Posterior vena cava (tissue), 2 donors: ENCODE measurements around the gene GUCY1A1. TPM values are rescaled to one million over a fixed set of nuclear protein-coding genes. Genes with fewer than 3 reads are reported as not detected.

Source experiments
- DNase-seq: peaks from one replicate; pipeline ENCODE4 v3.0.0-alpha.2; 2020; ENCODE audit warnings: low spot score
- intact Hi-C, 2 donors: fragments of 100-400 bp; cut with DNase I; formaldehyde crosslinking; loops; one replicate each; pipeline versions ENCODE4 v1.14.1 to v1.14.2; 2022 to 2023
- total RNA-seq, 2 donors: library from RNA; stranded (reverse); fragmentation: NEBNext Ultra II Directional; extraction: Animal tissue kit (Norgen Biotek cat#: 25700); gene quantifications; one replicate each; pipeline ENCODE4 v1.2.1, GENCODE V29; 2021
- donor health status: DM: yes; HTN: yes; CAD: no.
- donor health status: DM: yes; HTN: yes; CAD: no.

GUCY1A1 gene
- total RNA-seq, 2 donors from 2014 or later = 88.1 to 108 TPM

DNA sequence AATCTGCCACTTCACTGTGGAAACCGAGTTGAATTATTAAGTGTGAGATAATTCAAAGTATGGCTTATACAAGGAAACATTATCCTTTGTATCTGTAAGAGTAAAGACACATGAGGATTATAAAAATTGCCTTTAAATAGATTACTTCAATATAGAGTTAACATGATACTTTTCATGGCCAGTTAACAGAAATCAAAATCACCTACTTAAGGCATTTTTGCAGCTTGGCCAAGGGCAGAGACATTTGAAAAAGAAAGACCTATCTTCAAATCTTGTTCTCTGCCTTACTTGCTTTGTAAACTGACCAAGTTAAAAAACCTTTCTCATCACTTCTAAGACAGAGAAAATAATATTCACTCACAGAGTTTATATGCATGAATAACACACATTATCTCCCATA lies 47.3 kb downstream of the GUCY1A1 start:
- intact Hi-C loops = no loop called here
- DNase-seq = no peak

DNA sequence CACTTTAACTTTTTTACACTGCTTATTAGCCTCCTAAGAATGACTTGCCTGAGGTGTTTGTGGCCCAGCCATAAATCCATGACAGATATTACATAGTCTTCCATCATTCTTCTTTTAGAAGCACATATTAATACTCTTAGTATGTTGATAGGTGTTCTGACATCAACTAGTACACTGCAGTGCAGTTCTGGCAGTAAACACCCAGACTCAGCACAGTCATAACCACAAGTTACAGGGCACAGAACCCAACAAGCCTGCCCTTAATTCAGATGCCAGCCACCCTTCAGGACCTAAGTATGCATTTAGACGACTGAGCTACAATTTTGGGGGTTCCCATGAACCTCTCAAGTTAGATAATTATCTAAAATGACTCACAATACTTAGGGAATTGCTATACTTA lies 55.7 kb downstream of the GUCY1A1 start:
- no peak for DNase-seq
- intact Hi-C loops = no loop called here

DNA sequence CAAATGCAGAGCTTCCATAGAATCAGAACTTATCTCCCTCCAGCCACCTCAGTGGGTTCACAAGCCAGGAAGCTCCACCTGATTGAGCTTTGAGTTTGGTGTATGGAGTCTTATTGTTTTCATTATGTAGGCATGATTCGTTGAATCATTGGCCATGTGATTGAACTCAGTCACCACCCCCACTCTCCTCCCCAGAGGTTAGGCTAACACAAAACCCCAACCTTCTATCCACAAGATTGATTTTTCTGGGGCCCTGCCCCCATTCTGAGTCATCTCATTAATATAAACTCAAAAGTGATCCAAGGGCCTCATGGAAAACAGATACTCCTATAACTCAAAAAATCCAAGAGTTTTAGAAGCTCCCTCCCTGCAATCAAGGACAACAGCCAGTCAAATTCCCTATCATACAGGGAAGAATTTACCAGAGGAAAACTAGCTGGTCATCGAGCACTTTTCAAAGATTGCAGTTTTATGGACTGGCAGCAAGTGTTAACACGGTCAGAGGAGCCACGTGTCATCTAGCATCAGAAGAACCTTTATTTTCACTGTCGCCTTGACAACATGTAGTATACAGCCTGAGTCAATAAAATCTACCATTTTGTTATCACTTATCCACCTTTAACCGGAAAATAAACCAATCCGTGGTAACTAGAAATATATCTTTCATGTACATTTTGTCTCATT lies 56.3 kb downstream of the GUCY1A1 start:
- no peak for DNase-seq
- intact Hi-C loops = no loop called here

GRCh38 chr4:155724731-155725130 lies 58.1 kb downstream of the GUCY1A1 start:
- intact Hi-C loops = no loop called here
- DNase-seq = no peak

DNA sequence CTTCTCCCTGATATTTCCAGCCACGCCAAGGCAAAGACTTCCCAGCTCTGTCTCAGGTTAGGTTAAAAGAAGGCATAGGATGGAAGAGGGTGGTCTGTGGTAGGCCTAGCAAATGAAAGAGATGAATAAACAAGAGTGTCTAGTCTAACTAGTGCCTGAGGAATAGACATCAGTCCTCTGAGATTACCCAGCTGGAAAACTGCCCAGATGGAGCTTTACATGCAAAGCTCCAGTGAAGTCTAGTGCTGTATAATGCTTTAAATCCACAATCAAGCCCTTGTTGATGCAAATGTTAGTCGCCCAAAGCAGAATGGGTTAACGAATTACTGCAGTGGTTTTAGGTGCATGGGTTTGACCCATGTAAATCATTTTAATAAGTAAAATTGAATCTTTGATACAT lies 67.4 kb downstream of the GUCY1A1 start:
- no peak for DNase-seq
- intact Hi-C loops = no loop called here

- DNase-seq = no peak
- intact Hi-C loops = no loop called here
These were observed 68.3 kb downstream of the GUCY1A1 start for GRCh38 chr4:155734951-155735350.

GRCh38 chr4:155735496-155735895 lies 68.8 kb downstream of the GUCY1A1 start:
- intact Hi-C loops = no loop called here
- DNase-seq = no peak

- no peak for DNase-seq
- intact Hi-C loops = no loop called here
These were observed 71.9 kb downstream of the GUCY1A1 start for GRCh38 chr4:155738548-155738947.

DNA sequence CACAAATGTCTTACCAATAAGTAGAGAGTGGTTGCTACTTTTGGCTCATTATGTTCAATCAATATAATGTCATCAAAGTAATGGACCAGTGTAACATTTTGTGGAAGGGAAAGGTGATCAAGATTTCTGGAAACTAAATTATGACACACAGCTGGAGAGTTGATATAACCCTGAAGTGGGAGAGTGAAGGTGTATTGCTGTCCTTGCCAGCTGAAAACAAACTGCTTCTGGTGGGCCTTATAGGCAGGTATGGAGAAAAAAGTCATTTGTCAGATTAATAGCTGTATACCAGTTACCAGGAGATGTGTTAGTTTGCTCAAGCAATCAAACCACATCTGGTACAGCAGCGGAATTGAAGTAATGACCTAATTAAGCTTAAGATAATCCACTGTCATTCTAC lies 74.9 kb downstream of the GUCY1A1 start:
- intact Hi-C loops = no loop called here
- no peak for DNase-seq

- intact Hi-C loops = no loop called here
- DNase-seq = no peak
These were observed 75.8 kb downstream of the GUCY1A1 start for GRCh38 chr4:155742310-155743015.

GRCh38 chr4:155745984-155746383 lies 79.3 kb downstream of the GUCY1A1 start:
- no peak for DNase-seq
- intact Hi-C loops = no loop called here

- DNase-seq = no peak
- intact Hi-C loops = no loop called here
These were observed 81.4 kb downstream of the GUCY1A1 start for GRCh38 chr4:155748039-155748438.

GRCh38 chr4:155749041-155749440 lies 82.4 kb downstream of the GUCY1A1 start:
- intact Hi-C loops = no loop called here
- DNase-seq = no peak

GRCh38 chr4:155751569-155751968 lies 84.9 kb downstream of the GUCY1A1 start:
- no peak for DNase-seq
- intact Hi-C loops = no loop called here

DNA sequence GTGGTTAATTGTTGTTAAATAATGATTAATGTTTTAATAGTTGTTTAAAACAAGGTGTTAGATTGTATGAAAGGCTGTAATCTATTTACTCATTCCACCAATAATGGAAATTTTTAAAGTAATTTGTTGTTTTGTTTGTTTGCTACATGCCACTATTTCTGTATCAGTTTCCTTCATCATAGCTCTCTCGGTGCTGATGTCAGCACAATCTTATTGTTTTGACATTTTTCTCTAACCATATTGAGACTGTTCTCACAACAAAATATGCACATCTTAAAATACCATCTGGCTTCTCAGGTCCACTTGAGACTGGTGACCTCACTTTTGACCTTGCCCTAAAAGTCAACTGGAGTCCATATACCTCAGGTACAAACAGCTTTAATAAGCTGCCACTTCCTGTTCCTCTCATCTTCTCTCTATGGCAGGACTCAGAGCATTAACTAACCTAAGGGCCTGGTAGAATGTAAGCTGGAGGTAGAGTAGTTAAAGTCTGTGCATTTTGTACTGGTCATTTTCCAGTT lies 91.2 kb downstream of the GUCY1A1 start:
- DNase-seq = no peak
- intact Hi-C loops = no loop called here

GRCh38 chr4:155758481-155759371 lies 92.1 kb downstream of the GUCY1A1 start, which contains the start of gene GUCY1B1:
Gene GUCY1B1 (plus strand): TSS chr4:155759021. CDS start chr4:155759141, 120 bp downstream.
- intact Hi-C loops = no loop called here

DNA sequence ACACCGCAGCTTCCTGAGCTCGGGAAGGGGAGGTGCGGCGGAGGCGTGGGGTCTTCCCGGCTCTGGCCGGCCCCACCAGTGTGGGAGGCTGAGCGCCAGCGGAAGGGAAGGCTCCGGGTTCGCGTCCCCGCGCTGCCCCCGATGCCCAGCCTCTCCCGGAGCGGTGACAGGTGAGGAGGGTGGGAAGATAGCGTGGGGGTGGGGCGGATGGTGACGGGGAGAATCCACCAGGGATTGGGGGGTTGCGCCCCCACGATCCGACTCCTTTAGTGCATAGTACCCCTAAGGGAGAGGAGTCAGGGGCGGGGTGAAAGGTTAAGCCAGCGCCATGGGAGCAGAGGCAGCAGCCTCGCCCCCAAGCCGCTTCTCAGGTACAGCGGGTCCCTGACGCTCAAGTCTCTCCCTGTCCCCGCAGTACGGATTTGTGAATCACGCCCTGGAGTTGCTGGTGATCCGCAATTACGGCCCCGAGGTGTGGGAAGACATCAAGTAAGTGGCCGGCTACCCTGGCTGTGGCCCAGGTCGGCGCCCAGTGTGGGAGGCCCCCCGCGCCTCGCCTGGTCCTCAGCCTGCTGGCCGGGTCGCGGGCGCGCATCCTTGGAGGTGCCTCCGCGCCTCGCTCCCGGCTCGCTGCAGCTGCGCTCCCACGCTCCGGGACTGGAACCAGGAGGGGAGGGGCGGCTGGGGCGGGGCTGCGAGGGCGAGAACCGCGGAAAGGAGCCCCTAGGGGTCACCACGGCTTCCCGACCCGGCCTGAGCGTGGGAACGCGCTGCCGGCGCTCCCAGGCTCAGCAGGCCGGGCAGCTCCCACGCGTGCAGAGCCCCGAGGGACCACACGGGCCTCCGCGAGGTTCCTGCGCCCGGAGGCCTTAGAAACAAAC lies 93.0 kb downstream of the GUCY1A1 start:
- intact Hi-C loops = no loop called here
- peak; percentile 84 for DNase-seq

More at GRCh38 chr4:155758481-155759371, 92.1 kb downstream of the GUCY1A1 start, which contains the start of gene GUCY1B1:
- DNase-seq = peak; percentile 98

DNA sequence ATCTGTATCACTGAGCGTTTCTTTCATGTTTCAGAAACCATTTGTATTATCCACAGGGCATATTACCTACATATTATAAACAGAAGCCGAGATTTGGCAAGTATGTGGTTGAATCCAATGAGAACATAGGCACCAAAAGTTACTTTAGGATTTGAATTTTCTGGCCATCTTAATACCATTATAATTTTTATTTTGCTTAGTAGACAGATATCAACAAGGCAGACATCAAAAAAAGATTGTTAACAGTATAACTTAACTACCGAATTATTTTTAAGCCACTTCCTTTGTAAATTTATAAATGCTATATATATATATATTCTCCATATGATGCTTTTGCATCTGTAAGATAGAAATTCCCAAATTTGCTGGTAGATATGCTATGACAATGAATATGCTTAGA lies 94.4 kb downstream of the GUCY1A1 start:
- no peak for DNase-seq
- intact Hi-C loops = no loop called here

GRCh38 chr4:155761916-155762315 lies 95.3 kb downstream of the GUCY1A1 start:
- intact Hi-C loops = no loop called here

More at GRCh38 chr4:155761916-155762315, 95.3 kb downstream of the GUCY1A1 start:
- no peak for DNase-seq
